DOHH2 (cell line): ENCODE measurements around the gene VPS37B.

Source experiments
- CTCF ChIP-seq: fragments of 200-600 bp; sonication (generic); IDR thresholded peaks from one replicate; pipeline ENCODE4 v1.5.1; 2014; ENCODE audit warnings: antibody characterized with exemption, mild to moderate bottlenecking, low read depth, low read length; ENCODE audit not compliant: poor library complexity, severe bottlenecking
- EZH2phosphoT487 ChIP-seq: fragments of 200-600 bp; sonication (generic); IDR thresholded peaks from 2 replicates; pipeline ENCODE4 v1.6.1; 2017; ENCODE audit warnings: borderline replicate concordance, mild to moderate bottlenecking, antibody characterized with exemption, low read length, moderate library complexity, mixed read lengths

GRCh38 chr12:122823429-122823828 lies 72.5 kb downstream of the VPS37B start:
- TF ChIP-seq CTCF (no peak), EZH2phosphoT487 (no peak)
